SIG-M5 treated with dmso at 0.1 percent for 504 hours (cell line): ENCODE results near the gene GBP4.
"Not testable (repeated sequence)": the region's sequence is repeated elsewhere in the genome, so short reads cannot be mapped to it uniquely, and the experiment has no call there.

ENCODE experiments used
- DNase-seq: peaks from one replicate; lab custom pipeline; 2025; ENCODE audit not compliant: unreplicated experiment; lab: John Stamatoyannopoulos, UW

The GBP4 gene

GRCh38 chr1:89198491-89199072 lies at the start of gene GBP4:
Gene GBP4, minus strand, starts transcription at chr1:89198942. Its CDS starts 108 bp downstream, at chr1:89198834.
- DNase-seq, result peak; percentile 12

GRCh38 chr1:89243046-89243445 lies 44.3 kb upstream of the GBP4 start:
- DNase-seq, result no peak

- DNase-seq, result no peak
These were observed 22.6 kb upstream of the GBP4 start for GRCh38 chr1:89221341-89221740.

- not testable (repeated sequence) for DNase-seq
These were observed 21.1 kb upstream of the GBP4 start for GRCh38 chr1:89219851-89220250.

- DNase-seq, result not testable (repeated sequence)
These were observed 20.2 kb upstream of the GBP4 start for GRCh38 chr1:89218941-89219340.

GRCh38 chr1:89213347-89213746 lies 14.6 kb upstream of the GBP4 start:
- DNase-seq, result no peak

GRCh38 chr1:89211035-89211634 lies 12.4 kb upstream of the GBP4 start:
- no peak for DNase-seq

GRCh38 chr1:89206373-89206772 lies 7.6 kb upstream of the GBP4 start:
- peak; percentile 10 for DNase-seq

GRCh38 chr1:89203166-89203565 lies 4.4 kb upstream of the GBP4 start:
- DNase-seq, result no peak

GRCh38 chr1:89201106-89201794 lies 2.5 kb upstream of the GBP4 start:
- no peak for DNase-seq

GRCh38 chr1:89200663-89201062 lies 1.9 kb upstream of the GBP4 start:
- DNase-seq, result no peak

GRCh38 chr1:89199525-89200031 lies 836 bp upstream of the GBP4 start:
- DNase-seq, result no peak

- no peak for DNase-seq
These were observed 661 bp downstream of the GBP4 start for GRCh38 chr1:89198081-89198480.

GRCh38 chr1:89195476-89195875 lies 3.3 kb downstream of the GBP4 start:
- no peak for DNase-seq

- no peak for DNase-seq
These were observed 7.4 kb downstream of the GBP4 start for GRCh38 chr1:89191314-89191713.

- no peak for DNase-seq
These were observed 8.7 kb downstream of the GBP4 start for GRCh38 chr1:89190017-89190416.

- DNase-seq, result no peak
These were observed 19.4 kb downstream of the GBP4 start for GRCh38 chr1:89179343-89179742.

- no peak for DNase-seq
These were observed 21.8 kb downstream of the GBP4 start for GRCh38 chr1:89176971-89177370.

- DNase-seq, result no peak
These were observed 23.0 kb downstream of the GBP4 start, which contains the start of gene GBP7 for GRCh38 chr1:89175601-89176256. Gene GBP7, minus strand, starts transcription at chr1:89176003. Its CDS starts 4,068 bp downstream, at chr1:89171935.

- no peak for DNase-seq
These were observed 24.3 kb downstream of the GBP4 start for GRCh38 chr1:89174491-89174890.

- DNase-seq, result no peak
These were observed 26.1 kb downstream of the GBP4 start for GRCh38 chr1:89172468-89173143.
